ENCODE measurements around the gene RPEL1. TPM values are rescaled to one million over a fixed set of nuclear protein-coding genes. Genes with fewer than 3 reads are reported as not detected.

RPEL1 gene
- total and polyA plus RNA-seq, 2 of the 8 experiments (the other 6 are each of a cell fraction or from before 2014, with no cell fraction given): 0.12 TPM; not detected in 1

DNA sequence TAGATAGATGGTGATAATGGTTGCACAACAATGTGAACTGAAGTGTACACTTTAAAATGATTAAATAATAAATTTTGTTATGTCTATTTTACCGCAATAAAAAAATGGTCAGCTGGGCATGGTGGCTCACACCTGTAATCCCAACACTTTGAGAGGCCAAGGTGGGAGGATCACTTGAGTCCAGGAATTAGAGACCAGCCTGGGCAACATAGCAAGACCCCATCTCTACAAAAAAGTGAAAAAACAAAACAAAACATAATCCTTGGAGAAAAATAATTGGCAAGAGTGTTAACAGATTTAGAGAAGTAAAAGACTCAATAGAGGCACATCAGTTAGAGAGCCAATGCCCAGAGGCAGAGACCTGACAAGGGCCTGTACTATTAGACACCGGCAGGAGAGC lies 9.9 kb upstream of the RPEL1 start:
- Histone ChIP-seq H2AK5ac (ENCODE audit: low read depth, low read length) (no peak overlapping the region), H3K14ac (ENCODE audit: insufficient read length) (no peak overlapping the region), H2BK12ac (ENCODE audit: low read depth, low read length) (no peak overlapping the region), H4K91ac (replicated peaks; ENCODE audit: insufficient read length, low read length) (no peak overlapping the region), H3K4me1 (replicated peaks in 1 of 4; ENCODE audit: control insufficient read depth in 3 of 4, insufficient read depth in 4 of 4, low read length in 3 of 4) (peaks cover 0 to 13% (median under 1%) of the 10 kb centered on the region in 4 experiments; a peak in 5 of 7 replicates), H3K27ac (ENCODE audit: low read depth, low read length) (no peak overlapping the region), H3K9me3 (ENCODE audit: insufficient read depth in 2 of 2, low read depth in 1 of 2, low read length in 1 of 2) (no peaks in the 10 kb centered on the region), H3K18ac (ENCODE audit: extremely low read depth, low read length) (no peak overlapping the region), H3K4me2 (ENCODE audit: insufficient read depth in 1 of 2, low read depth in 2 of 2, low read length in 2 of 2) (no peak overlapping the region), H2BK5ac (ENCODE audit: low read depth, low read length) (no peak overlapping the region), H3K23me2 (ENCODE audit: low read depth, low read length) (no peaks in the 10 kb centered on the region), H4K8ac (ENCODE audit: extremely low read depth, insufficient read depth, low read length) (no peak overlapping the region), H3K4ac (replicated peaks; ENCODE audit: insufficient read length, low read depth, low read length) (no peak overlapping the region), H3K79me2 (ENCODE audit: control insufficient read depth in 1 of 2, insufficient read depth in 2 of 2, low read length in 2 of 2) (no peaks in the 10 kb centered on the region), H3K36me3 (ENCODE audit: control insufficient read depth in 2 of 4, insufficient read depth in 4 of 4, low read length in 3 of 4) (no peaks in the 10 kb centered on the region), H3K27me3 (replicated peaks in 1 of 4; ENCODE audit: control insufficient read depth in 3 of 4, extremely low read depth in 1 of 4, insufficient read depth in 3 of 4, low read length in 3 of 4) (no peaks in the 10 kb centered on the region), H3K9ac (replicated peaks in 1 of 4; ENCODE audit: extremely low read depth in 1 of 4, low read depth in 3 of 4, low read length in 3 of 4) (no peak overlapping the region), H2AFZ (ENCODE audit: low read length) (no peak overlapping the region), H3K79me1 (ENCODE audit: low read depth, low read length) (no peaks in the 10 kb centered on the region), H4K5ac (ENCODE audit: insufficient read length, low read depth, low read length) (no peak overlapping the region), H3K56ac (replicated peaks; ENCODE audit: insufficient read length, low read depth, low read length) (no peak overlapping the region), H2BK15ac (ENCODE audit: low read length) (no peak overlapping the region), H3K23ac (ENCODE audit: insufficient read length) (no peak overlapping the region), H2BK20ac (ENCODE audit: low read length) (no peak overlapping the region), H4K20me1 (replicated peaks in 1 of 2; ENCODE audit: control insufficient read depth in 1 of 2, insufficient read depth in 2 of 2, low read length in 2 of 2) (no peaks in the 10 kb centered on the region), H2BK120ac (replicated peaks; ENCODE audit: low read depth, low read length) (no peak overlapping the region), H3K4me3 (ENCODE audit: extremely low read depth in 1 of 4, insufficient read depth in 2 of 4, low read depth in 3 of 4, low read length in 4 of 4) (no peak overlapping the region)
- FAIRE-seq: no peak
- ChIA-PET POLR2A (ENCODE audit: partially characterized antibody) (interaction anchor here (0.6 kb wide), 1 partner anchor 401 kb away, joined by 3 read pairs; no protein-coding TSS in a partner anchor), CTCF (ENCODE audit: partially characterized antibody) (interaction anchor here (1.1 to 2.9 kb wide), 4 partner anchors 8 to 82 kb away, joined by 3 to 12 read pairs (median 4); partner anchors contain the start of gene NT5C2)
- WGBS, 2 experiments (ENCODE audit: extremely low coverage in 1 of 2, insufficient coverage in 1 of 2, insufficient read length in 1 of 2, insufficient replicate concordance in 2 of 2, low coverage in 1 of 2, low lambda C conversion rate in 2 of 2, missing lambda C conversion rate in 1 of 2): 97% methylated on average over 2 of the region's 2 CpGs; no CpG with 5 or more reads in 1 of the 2 experiments
- DNase-seq (ENCODE audit: low read depth in 1 of 2, low spot score in 2 of 2): no peak
- no peak for TF ChIP-seq PHF8 (conservative IDR thresholded peaks at IDR 0.05; ENCODE audit: low read depth, low read length)
